Ramos (cell line): ENCODE data around the gene TEX36.
"Not testable (repeated sequence)": the region's sequence is repeated elsewhere in the genome, so short reads cannot be mapped to it uniquely, and the experiment has no call there.

Source experiments
- in situ Hi-C: fragments of 300-500 bp; cut with MboI; formaldehyde crosslinking; loops from one replicate; pipeline ENCODE4 v1.14.3; 2022; ENCODE audit warnings: low sequenced_read_pairs; ENCODE audit not compliant: unreplicated experiment

TEX36 gene

DNA sequence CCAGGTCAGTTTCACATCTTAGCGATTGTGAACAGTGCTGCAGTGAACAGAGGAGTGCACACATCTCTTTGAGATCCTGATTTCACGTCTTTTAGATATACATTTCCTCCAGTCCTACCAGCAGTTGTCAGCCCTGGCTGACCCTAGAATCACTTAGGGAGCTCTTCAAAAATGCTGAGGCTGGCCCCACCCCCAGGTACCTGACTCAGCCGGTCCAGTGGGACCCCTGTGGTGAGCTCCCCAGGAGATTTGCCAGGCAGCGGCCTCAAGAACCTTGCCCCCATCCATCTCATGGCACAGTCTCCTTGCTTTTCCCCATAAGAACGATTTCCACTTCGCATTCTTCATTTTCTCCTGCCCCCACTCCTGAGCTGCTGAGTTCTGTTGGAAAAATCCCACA, 45.5 kb downstream of the TEX36 start:
- in situ Hi-C loops: no loop called here

DNA sequence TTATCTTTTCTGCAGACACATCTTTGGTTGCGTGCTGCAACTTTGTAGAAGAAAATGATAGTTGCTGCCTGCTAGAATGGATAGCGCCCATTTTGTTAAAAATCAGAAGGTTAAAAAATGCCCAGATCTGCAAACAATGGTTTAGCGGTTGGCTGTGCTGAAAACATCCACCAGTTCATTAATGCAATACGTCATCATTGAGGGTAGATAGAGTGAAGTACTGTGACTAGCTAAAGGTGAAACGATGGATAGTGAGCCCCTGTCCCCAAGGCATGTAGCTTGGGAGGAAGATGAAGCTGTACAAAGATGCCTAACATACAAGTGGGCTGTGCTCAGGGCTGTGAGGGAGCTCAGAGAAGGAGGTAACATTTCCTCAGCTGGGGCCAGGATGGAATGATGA, 48.4 kb downstream of the TEX36 start:
- in situ Hi-C loops: no loop called here

DNA sequence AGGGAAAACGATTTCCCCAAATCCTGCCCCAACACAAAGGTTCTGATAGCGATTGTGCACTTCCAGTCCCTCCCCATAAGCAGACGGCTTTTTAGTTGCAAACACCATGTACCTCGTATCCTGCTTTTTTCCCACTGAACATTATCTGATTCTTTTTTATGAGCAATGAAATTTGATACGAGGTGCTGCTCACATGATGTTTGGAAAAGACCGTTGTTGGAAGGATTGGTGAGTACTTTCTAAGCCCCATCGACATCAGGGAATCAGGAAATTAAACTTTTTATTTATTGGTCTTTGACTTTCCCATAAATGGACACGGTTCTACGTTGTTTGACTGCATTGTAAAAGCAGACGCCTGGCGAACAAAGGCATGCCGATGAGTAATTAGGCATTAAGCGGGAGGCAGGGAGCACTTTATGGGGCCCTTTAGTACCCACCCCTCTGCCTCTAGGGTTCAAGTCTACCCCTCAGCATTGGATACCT, 49.4 kb downstream of the TEX36 start:
- in situ Hi-C loops: no loop called here

DNA sequence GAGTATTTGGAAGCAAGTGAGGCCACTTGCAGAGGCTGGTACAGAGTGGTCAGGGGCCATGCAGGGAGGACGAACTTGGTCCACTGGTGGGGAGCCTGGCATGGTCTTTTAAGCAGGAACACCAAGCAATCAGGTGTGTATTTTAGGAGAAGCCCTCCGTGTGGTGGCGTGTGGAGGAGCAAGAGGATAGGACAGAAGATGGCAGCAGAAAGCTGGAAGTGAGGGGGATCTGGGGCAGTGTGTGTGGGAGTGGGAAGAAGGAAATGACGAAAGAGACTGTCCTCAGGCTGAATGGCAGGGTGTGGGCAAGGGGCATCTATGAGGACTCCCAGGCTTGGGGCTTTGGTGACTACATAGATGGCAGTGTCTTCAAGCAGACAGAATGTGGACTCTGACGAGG, 51.2 kb downstream of the TEX36 start:
- in situ Hi-C loops: no loop called here

DNA sequence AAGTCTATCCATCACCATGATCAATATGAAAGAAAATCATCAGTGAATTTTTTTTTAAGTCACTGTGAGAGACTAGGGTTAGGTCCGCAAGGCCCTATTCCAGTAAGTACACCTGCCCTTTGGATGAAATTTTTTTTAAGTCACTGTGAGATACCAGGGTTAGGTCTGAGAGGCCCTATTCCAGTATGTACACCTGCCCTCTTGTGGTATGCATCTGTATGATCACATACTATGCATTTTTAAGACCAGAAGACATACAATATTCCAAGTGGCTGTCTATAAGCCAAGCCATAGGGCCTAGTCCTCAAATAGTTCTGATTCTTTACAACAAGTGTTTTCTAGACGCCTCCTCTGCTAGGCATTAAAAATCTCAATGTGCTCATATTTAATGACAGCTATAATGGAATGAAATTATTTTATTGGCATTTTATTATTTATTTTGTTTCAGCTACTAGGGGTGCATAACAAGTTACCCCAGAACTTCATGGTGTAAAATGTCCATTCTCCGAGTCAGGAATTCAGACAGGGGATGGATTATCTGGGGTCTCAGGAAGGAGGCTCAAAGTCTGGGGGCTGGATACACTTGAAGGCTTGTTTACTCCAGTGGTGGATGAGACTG, 53.1 kb downstream of the TEX36 start:
- in situ Hi-C loops: no loop called here

GRCh38 chr10:125628104-125629049, 54.6 kb downstream of the TEX36 start:
- in situ Hi-C loops: no loop called here

- in situ Hi-C loops: no loop called here
Observed at GRCh38 chr10:125627646-125628045, 55.3 kb downstream of the TEX36 start.

- in situ Hi-C loops: no loop called here
Observed at GRCh38 chr10:125626671-125627070, 56.3 kb downstream of the TEX36 start.

DNA sequence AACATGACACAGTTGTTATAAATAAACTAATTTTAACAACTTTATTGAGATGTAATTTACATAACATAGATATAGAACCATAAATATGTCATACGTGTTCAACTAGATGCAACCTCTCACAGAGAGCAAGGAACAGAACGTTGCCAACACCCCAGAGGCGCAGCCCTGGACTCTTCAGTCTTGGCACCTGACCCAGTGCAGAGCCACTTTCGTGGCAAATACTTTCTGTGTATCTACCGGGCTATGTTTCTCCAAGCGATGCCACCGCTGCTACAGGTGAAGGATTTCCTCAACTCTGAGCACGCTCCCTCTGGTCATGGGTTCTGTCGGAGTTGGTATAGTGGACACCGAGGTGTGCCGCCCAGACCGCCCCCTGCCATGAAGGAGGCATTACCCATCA, 57.4 kb downstream of the TEX36 start:
- in situ Hi-C loops: no loop called here

GRCh38 chr10:125624800-125625199, 58.2 kb downstream of the TEX36 start:
- in situ Hi-C loops: no loop called here

- in situ Hi-C loops: no loop called here
Observed at GRCh38 chr10:125621052-125621451, 61.9 kb downstream of the TEX36 start.

- in situ Hi-C loops: no loop called here
Observed at GRCh38 chr10:125620401-125620800, 62.6 kb downstream of the TEX36 start.

- in situ Hi-C loops: not testable (repeated sequence)
Observed at GRCh38 chr10:125613062-125613461, 69.9 kb downstream of the TEX36 start.

DNA sequence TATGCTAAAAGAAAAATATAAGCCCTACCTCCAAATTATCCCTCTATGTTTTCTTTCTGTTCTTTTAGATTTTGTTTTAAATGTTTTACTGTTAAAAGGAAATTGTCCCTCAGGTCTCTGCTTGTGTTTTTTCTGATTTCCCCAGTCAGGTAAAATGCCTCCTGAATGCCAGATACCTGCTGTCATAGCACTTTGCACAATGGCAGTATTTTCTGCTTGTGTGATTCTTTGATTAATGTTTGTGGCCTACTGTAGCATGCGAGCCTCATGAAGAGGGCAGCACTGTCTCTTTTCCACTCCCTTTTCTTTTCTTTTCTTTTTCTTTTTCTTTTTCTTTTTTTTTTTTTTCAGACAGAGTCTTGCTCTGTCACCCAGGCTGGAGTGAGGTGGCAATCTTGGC, 71.2 kb downstream of the TEX36 start:
- in situ Hi-C loops: no loop called here

DNA sequence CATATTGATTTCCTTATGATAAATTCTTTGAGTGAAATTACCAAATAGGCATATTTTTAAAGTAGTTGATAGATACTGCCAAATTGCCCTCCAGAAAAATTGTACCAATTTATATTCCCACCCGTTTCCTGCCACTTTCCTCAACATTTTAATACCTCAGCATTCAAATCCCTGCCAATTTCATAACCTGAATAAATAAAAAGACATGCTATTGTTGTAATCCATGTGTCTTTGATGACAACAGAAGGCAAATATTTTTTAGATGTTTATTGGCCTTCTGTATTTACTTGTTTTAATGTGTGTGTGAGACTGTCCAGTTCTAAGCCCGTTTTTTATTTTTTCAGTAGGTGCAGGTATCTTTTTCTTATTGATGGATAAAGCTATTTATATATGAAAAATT, 71.7 kb downstream of the TEX36 start:
- in situ Hi-C loops: no loop called here

DNA sequence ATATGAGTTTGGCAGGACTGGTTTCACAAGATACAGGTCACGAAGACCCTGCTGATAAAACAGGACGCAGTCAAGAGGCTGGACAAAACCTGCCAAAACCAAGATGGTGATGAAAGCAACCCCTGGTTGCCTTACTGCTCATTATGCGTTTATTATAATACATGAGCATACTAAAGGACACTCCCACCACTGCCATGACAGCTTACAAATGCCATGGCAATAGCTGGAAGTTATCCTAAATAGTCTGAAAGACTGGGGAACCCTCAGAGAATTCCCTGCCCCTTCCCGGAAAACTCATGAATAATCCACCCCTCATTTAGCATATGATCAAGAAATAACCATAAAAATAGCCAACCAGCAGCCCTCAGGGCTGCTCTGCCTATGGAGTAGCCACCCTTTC, 73.1 kb downstream of the TEX36 start:
- in situ Hi-C loops: no loop called here

DNA sequence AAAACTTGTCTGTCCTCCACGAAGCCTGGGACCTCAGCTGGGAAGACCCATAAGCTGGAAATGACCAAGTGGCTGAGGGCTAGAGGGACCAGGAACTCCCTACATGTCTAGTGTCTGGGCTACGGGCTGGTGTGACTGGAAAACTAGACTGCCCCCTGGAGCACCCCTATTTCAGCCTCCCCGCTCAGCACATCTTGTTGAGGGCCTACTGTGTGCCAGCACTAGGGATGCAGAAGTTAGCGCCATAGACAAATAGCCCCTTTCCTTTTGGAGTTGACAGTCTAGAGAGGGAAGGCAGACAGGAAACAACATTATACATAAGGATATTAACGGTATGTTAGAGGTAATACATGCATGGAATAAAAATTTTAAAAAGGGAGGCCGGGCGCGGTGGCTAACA, 74.5 kb downstream of the TEX36 start:
- in situ Hi-C loops: no loop called here

DNA sequence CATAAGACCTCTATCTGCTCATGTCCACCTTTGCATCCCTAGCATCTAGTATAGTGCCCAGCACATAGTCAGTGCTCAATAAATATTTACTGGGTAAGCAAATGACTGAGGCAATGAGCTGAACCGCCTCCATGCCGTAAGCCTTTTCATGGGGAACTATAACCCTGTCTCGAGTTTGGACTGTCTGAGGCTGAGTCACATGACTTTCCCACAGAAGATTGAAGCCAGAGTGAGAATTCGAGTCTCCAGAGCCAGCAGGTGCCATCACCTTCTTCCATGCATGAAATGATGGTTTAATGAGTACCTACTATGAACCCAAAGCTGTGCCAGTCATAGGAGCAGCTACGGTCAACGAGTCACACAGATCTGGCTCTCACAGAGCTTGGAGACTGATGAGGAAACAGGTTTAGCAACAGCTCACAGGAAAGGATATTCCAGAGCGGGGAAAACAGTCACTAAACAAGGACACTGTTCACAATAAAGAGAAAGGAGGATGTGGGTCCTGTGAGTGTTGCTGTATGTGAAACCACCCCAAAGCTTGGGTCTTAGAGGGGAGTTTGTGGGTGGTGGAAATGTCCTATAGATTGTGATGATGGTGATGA, 75.2 kb downstream of the TEX36 start:
- in situ Hi-C loops: no loop called here

GRCh38 chr10:125606414-125607010, 76.5 kb downstream of the TEX36 start:
- in situ Hi-C loops: no loop called here
